Panc1 (cell line): Measurements from ENCODE around the gene SGCG.

ENCODE experiments used
- POLR2AphosphoS5 ChIP-seq: IDR thresholded peaks from 2 replicates; pipeline ENCODE4 v1.6.1; 2012; ENCODE audit warnings: mild to moderate bottlenecking, low read depth, low read length, moderate library complexity
- TF ChIP-seq, protein P1 (sequence below): fragments of 450-650 bp; IDR thresholded peaks from 2 replicates; pipeline ENCODE4 v1.5.1; 2017; ENCODE audit warnings: mild to moderate bottlenecking

DNA sequence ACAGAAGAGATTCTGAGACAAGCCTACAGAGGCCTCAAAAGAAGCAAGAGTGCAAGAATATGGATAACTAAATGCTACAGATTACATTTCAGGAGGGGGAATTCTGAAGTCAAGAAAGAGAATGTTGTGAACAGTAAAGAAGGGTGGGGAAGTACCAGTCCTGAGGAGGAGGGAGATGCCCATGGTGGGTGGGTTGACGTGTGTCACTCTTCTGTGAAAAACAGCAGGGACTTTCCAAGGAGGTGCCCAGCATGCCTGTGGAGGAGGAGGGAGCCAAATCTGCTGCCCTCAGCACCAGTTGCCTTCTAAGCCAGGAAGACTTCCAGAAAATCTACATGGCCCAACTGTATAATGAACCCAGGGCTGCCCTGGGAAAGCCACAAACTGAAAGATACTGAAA, 87.7 kb downstream of the SGCG start:
- TF ChIP-seq POLR2AphosphoS5, result no peak
- TF ChIP-seq, protein P1, sequence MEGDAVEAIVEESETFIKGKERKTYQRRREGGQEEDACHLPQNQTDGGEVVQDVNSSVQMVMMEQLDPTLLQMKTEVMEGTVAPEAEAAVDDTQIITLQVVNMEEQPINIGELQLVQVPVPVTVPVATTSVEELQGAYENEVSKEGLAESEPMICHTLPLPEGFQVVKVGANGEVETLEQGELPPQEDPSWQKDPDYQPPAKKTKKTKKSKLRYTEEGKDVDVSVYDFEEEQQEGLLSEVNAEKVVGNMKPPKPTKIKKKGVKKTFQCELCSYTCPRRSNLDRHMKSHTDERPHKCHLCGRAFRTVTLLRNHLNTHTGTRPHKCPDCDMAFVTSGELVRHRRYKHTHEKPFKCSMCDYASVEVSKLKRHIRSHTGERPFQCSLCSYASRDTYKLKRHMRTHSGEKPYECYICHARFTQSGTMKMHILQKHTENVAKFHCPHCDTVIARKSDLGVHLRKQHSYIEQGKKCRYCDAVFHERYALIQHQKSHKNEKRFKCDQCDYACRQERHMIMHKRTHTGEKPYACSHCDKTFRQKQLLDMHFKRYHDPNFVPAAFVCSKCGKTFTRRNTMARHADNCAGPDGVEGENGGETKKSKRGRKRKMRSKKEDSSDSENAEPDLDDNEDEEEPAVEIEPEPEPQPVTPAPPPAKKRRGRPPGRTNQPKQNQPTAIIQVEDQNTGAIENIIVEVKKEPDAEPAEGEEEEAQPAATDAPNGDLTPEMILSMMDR, result no peak
